Stimulated activated CD4-positive, alpha-beta T cell treated with anti-CD3 and anti-CD28 coated beads, Interleukin-12 subunit alpha, Interleukin-12 subunit beta, amount 100 ng/mL, for 4 hours (primary cell): ENCODE results near the gene CACNA1B.
"Not testable (repeated sequence)": the region's sequence is repeated elsewhere in the genome, so short reads cannot be mapped to it uniquely, and the experiment has no call there.

Experiments used
- DNase-seq: peaks from one replicate; pipeline ENCODE4 v3.0.0-alpha.2; 2020

The CACNA1B gene

GRCh38 chr9:138078846-138079245 lies 201.3 kb downstream of the CACNA1B start:
- DNase-seq, result no peak

GRCh38 chr9:138080979-138081378 lies 203.4 kb downstream of the CACNA1B start:
- DNase-seq, result no peak

- DNase-seq, result no peak
Measured at GRCh38 chr9:138082918-138083636, 205.5 kb downstream of the CACNA1B start.

GRCh38 chr9:138083873-138084272 lies 206.3 kb downstream of the CACNA1B start:
- no peak for DNase-seq

GRCh38 chr9:138085568-138085967 lies 208.0 kb downstream of the CACNA1B start:
- no peak for DNase-seq

GRCh38 chr9:138092057-138092456 lies 214.5 kb downstream of the CACNA1B start:
- DNase-seq, result not testable (repeated sequence)

- no peak for DNase-seq
Measured at GRCh38 chr9:138094028-138094427, 216.4 kb downstream of the CACNA1B start.

GRCh38 chr9:138095813-138096518 lies 218.4 kb downstream of the CACNA1B start:
- no peak for DNase-seq

GRCh38 chr9:138096519-138096845 lies 218.9 kb downstream of the CACNA1B start:
- no peak for DNase-seq

- no peak for DNase-seq
Measured at GRCh38 chr9:138097501-138097991, 220.0 kb downstream of the CACNA1B start.

- DNase-seq, result no peak
Measured at GRCh38 chr9:138098116-138098907, 220.7 kb downstream of the CACNA1B start.

GRCh38 chr9:138098908-138099791 lies 221.6 kb downstream of the CACNA1B start:
- no peak for DNase-seq

- DNase-seq, result no peak
Measured at GRCh38 chr9:138099803-138100598, 222.4 kb downstream of the CACNA1B start.

GRCh38 chr9:138100711-138101350 lies 223.2 kb downstream of the CACNA1B start:
- DNase-seq, result no peak

- DNase-seq, result no peak
Measured at GRCh38 chr9:138101444-138102234, 224.1 kb downstream of the CACNA1B start.

- no peak for DNase-seq
Measured at GRCh38 chr9:138102246-138103051, 224.9 kb downstream of the CACNA1B start.

- DNase-seq, result no peak
Measured at GRCh38 chr9:138103111-138103848, 225.7 kb downstream of the CACNA1B start.

- no peak for DNase-seq
Measured at GRCh38 chr9:138103849-138104206, 226.2 kb downstream of the CACNA1B start.
